GM12865 (cell line): Measurements from ENCODE around the gene RTRAF.

ENCODE experiments used
- DNase-seq: peaks from one replicate; pipeline ENCODE4 v3.0.0; 2010; ENCODE audit warnings: low read depth
- H3K4me3 ChIP-seq: 2 replicates; pipeline ENCODE4 v1.5.1; 2011; ENCODE audit warnings: mild to moderate bottlenecking, low read depth, low read length, control low read depth
- CTCF ChIP-seq: IDR thresholded peaks from 2 replicates; pipeline ENCODE4 v1.5.1; 2011; ENCODE audit warnings: low read length, control low read depth, low read depth, inconsistent platforms; ENCODE audit not compliant: insufficient read depth; ENCODE audit errors: missing control alignments

The RTRAF gene

GRCh38 chr14:52052288-52052943, 63.1 kb downstream of the RTRAF start:
- H3K4me3 ChIP-seq = no peak overlapping the region
- no peak for TF ChIP-seq CTCF
- DNase-seq = no peak

- no peak overlapping the region for H3K4me3 ChIP-seq
- no peak for TF ChIP-seq CTCF
- no peak for DNase-seq
Measured at GRCh38 chr14:52053044-52053443, 63.7 kb downstream of the RTRAF start.

GRCh38 chr14:52054678-52055077, 65.3 kb downstream of the RTRAF start:
- no peak overlapping the region for H3K4me3 ChIP-seq
- DNase-seq = no peak
- no peak for TF ChIP-seq CTCF

GRCh38 chr14:52055167-52055566, 65.8 kb downstream of the RTRAF start:
- no peak overlapping the region for H3K4me3 ChIP-seq
- TF ChIP-seq CTCF = no peak
- DNase-seq = no peak

- no peak for DNase-seq
- TF ChIP-seq CTCF = no peak
- no peak overlapping the region for H3K4me3 ChIP-seq
Measured at GRCh38 chr14:52058341-52058740, 69.0 kb downstream of the RTRAF start.

GRCh38 chr14:52059649-52060048, 70.3 kb downstream of the RTRAF start:
- TF ChIP-seq CTCF = no peak
- DNase-seq = no peak
- no peak overlapping the region for H3K4me3 ChIP-seq

- no peak overlapping the region for H3K4me3 ChIP-seq
- no peak for TF ChIP-seq CTCF
- no peak for DNase-seq
Measured at GRCh38 chr14:52060080-52060479, 70.7 kb downstream of the RTRAF start.
